SW 1271 (cell line): ENCODE data around the gene SPATC1L.
"Not testable (repeated sequence)": the region's sequence is repeated elsewhere in the genome, so short reads cannot be mapped to it uniquely, and the experiment has no call there.

Experiments
- DNase-seq, 2 experiments: peaks; one replicate each; lab custom pipeline; 2025; lab: John Stamatoyannopoulos, UW

SPATC1L gene

DNA sequence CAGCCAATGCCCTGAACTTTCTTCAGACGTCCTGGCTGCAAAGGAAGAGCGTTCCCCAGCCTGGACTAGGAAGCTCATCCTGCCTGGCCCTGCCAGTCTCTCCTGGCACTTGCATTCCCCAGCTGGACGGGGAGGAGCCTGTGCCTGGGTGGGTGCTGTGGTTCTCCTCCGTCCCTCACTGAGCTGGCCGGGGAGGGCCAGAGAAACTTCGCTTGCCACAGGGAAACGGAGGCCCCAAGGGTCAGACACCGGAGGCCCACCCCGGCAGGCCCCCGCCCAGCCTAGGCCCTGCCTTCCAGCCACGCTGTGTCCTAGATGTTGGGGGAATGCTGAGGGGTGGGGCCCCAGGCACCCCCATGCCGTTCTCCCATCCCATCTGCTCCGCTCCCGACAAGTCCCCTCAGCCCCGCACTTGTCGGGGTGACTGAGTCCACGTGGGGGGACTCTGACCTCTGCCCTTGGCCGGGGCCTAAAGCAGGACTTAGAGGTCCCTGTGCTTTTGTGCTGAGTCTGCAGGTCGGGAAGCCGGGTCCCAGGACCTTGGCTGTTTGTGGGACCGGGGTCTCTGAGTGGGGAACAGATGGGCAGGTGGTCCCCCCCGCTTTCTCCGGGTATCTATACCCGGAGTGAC lies 33.7 kb downstream of the SPATC1L start:
- no peak for DNase-seq

DNA sequence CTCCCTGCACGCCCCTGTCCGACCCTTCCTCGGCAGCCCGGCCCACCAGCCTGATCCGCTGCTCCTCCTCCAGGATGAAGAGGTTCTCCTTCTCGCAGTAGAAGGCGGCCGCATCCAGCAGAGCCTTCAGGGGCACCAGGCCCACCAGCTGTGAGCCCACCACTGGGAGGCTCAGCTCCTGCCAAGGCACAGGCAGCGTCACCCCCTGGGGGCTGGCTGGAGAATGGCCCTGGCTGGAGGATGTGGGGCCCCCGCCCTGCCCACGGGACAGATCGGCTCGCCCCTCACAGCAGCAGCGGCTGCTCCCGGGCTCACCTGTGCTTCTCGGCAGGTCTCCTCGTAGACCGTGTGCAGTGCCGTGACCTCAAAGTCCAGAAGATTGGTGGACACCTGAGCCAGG lies 34.2 kb downstream of the SPATC1L start:
- no peak for DNase-seq

DNA sequence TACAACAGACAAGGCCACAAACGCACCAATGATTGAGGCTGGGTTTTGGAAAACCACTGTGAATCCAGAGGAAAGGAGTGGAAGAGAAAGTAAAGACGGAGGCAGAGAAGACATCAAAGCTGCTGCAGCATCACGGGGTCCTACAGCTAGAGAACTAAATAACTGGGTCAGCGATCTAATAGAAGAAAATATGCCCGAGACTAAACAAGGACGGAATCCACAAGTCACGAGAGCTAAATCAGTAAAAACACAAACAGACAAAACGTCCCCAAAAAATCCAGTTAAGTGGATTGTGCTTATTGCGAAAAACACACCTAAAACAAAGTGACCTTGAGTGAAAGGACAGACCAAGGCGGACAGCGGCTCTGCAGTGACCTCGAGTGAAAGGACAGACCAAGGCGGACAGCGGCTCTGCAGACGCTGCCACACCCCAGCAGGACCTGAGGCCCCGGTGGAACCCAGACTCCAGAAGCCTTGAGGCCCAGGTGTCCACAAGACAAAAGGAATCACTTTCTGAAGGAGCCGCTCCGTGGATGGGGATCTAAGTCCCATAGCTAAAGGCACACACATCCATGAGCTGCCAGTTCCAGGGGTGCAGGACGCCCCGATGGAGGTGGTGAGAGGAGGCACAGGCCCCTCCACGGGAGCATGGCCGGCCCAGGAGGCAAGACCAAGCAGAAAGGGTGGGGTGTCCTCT lies 34.9 kb downstream of the SPATC1L start:
- no peak for DNase-seq

GRCh38 chr21:46148106-46148505 lies 36.2 kb downstream of the SPATC1L start:
- no peak for DNase-seq

DNA sequence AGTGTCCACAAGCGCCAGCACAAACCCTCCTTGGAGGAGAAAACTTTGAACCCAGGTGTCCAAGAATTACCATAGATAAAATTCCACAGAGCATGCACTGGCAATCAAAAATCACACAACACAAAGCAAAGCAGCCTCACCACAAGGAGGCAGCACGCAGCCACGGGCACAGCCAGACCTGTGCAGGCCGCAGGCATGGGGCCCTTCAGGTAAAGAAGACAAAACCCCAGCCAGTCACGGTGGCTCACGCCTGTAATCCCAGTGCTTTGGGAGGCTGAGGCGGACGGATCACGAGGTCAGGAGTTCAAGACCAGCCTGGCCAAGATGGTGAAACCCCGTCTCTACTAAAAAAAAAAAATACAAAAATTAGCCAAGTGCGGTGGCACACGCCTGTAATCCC lies 36.8 kb downstream of the SPATC1L start:
- DNase-seq, result peak in 1 of 2 experiments; percentile 6

GRCh38 chr21:46146856-46147255 lies 37.4 kb downstream of the SPATC1L start:
- no peak for DNase-seq

- no peak for DNase-seq
Observed at GRCh38 chr21:46145840-46146691, 38.2 kb downstream of the SPATC1L start.

GRCh38 chr21:46145159-46145839 lies 39.0 kb downstream of the SPATC1L start:
- DNase-seq, result no peak

GRCh38 chr21:46144464-46145070 lies 39.7 kb downstream of the SPATC1L start:
- DNase-seq, result no peak

DNA sequence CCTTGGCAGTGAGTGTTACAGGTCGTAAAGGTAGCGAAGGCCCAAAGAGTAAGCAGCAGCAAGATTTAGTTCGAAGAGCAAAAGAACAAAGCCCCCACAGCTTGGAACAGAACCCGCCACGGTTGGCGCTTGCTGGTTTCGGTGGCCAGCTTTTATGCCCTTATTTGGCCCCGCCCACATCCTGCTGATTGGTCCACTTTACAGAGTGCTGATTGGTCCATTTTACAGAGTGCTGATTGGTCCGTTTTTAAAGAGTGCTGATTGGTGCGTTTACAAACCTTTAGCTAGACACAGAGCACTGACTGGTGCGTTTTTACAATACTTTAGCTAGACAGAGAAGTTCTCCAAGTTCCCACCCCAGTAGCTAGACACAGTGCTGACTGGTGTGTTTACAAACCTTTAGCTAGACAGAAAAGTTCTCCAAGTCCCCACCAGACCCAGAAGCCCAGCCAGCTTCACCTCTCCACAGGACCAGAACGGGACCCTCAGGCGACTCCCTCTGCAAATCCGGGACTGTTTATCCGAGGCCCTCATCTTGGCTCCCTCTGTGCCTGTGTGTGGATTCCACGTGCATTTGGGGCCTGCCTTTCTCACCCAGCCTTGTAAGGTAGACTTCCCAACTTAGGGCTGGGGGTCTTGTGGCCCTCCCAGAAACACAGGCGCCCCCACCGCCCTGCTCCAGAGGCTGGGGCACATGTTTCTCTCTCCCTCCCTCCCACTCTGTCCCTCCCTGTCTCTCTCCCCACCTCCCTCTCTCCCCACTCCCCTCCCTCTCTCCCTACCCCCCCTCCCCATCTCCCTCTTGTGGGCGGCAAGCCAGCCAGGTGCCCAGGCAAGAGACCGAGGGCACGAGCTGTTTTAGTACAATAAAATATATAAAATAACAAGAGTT lies 41.4 kb downstream of the SPATC1L start:
- DNase-seq, result no peak

GRCh38 chr21:46141767-46142581 lies 42.3 kb downstream of the SPATC1L start:
- DNase-seq, result no peak

- not testable (repeated sequence) for DNase-seq
Observed at GRCh38 chr21:46140352-46141003, 43.8 kb downstream of the SPATC1L start.

DNA sequence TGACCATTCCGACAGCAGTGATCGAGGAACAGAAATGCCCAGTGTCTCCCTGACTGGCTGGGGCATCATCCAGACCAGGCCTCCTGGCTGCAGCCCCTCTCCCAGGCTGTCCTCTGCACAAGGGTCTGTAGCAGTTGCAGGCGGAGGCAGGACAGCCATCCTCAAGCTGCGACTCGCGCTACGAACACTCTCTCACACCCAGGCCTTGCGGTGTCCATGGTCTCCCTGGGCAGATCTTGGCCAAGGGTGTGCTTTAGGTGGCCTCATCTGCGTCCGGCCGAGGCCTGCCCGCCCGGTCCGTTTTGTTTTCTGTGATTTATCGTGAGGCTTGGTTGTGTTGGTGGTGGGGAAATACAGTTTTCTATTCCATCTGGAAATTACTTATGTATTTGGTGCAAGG lies 44.6 kb downstream of the SPATC1L start:
- no peak for DNase-seq

DNA sequence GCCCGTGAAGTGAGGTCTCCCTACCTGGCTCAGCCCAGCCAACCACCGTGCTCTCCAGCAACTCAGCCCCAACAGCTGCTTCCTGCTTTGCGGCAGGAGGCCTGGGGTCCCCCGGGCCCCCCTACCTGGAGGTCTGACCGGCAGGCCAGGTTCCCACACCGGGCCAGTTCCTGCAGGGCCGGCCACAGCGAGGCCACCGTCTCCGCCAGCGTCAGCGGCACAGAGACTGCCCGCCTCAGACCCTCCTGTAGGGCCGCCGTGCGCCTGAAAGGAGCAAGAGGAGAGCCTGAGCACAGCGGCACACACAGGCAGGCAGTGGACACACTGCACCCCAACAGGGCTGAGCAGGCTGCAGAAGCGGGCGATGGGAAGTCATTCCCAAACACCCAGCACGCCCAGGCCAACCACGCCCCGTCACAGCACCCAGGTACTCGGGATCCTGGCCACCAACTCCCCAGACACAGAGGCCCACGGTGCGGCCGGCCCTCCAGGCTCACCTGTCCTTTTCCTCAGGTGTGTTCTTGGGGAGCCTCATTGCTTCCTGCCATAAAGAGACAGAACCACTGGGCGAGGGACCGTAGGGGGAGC lies 45.8 kb downstream of the SPATC1L start:
- no peak for DNase-seq

GRCh38 chr21:46137908-46138307 lies 46.4 kb downstream of the SPATC1L start:
- DNase-seq, result no peak

GRCh38 chr21:46136739-46137349 lies 47.4 kb downstream of the SPATC1L start:
- DNase-seq, result no peak

DNA sequence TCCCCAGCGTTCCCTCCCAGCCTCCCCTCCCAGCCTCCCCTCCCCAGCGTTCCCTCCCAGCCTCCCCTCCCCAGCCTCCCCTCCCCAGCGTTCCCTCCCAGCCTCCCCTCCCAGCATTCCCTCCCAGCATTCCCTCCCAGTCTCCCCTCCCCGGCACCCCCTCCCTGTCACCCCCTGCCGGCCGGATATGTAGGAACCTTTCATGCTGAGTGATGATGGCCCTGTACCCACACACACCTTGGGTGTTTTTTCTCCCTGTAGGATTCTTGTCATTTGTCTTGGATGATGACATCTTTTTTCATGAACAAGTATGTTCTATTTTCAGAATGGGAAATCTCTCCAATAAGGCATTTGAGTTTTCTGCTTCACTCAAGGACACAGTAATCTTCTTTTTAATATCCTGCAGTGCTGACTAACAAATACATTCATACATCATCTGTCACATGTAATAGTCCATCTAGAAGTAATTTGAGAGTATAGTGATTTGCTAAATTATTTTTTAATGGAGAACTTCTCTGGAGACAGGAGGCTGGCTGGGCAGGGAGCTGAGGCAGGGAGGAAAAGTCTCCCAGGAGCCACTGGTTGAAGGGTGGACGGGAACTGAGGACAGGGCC lies 48.4 kb downstream of the SPATC1L start:
- DNase-seq, result no peak
